GM12878 (cell line): ENCODE measurements around the gene FNDC3A. TPM values are rescaled to one million over a fixed set of nuclear protein-coding genes. Genes with fewer than 3 reads are reported as not detected.
"Not testable (repeated sequence)": the region's sequence is repeated elsewhere in the genome, so short reads cannot be mapped to it uniquely, and the experiment has no call there.

Experiments used
- ATAC-seq: fragments of 200-7000 bp; cut with Tn5 transposase; 3 replicates; pipeline ENCODE4 v1.9.1; 2020; ENCODE audit warnings: mild to moderate bottlenecking, moderate library complexity
- BruUV-seq: library from RNA; stranded (reverse); fragments of 400-500 nt; replicated peaks from 2 replicates; lab custom pipeline; 2021; lab: Mats Ljungman, UMichigan
- CTCF ChIA-PET: fragments of 300-600 bp; sonication (Branson Sonifier 250); formaldehyde crosslinking; extraction: SDS; loops from one replicate; lab custom pipeline; 2021; ENCODE audit warnings: inconsistent platforms; lab: Yijun Ruan, JAX
- POLR2A ChIA-PET: fragments of 350-600 bp; formaldehyde crosslinking; extraction: SDS; loops from one replicate; lab custom pipeline; 2021; ENCODE audit warnings: inconsistent platforms; lab: Charles Lee
- RAD21 ChIA-PET: fragments of 300-600 bp; sonication (Branson Sonifier 250); formaldehyde crosslinking; loops from one replicate; lab custom pipeline; 2023; ENCODE audit warnings: antibody characterized with exemption; ENCODE audit not compliant: unreplicated experiment; lab: Charles Lee
- SMC1A ChIA-PET: fragments of 300-600 bp; sonication (Branson Sonifier 250); formaldehyde crosslinking; loops from one replicate; lab custom pipeline; 2023; ENCODE audit not compliant: unreplicated experiment, uncharacterized antibody; lab: Charles Lee
- DNase-seq: peaks from one replicate; pipeline ENCODE4 v3.0.0-alpha.2; 2011; ENCODE audit warnings: low read depth, low spot score
- FAIRE-seq: peaks from 3 replicates; lab custom pipeline; 2011; peaks lifted over from hg19 to GRCh38; lab: Jason Lieb, UNC
- H2AFZ ChIP-seq: 2 replicates; pipeline ENCODE4 v1.6.0; 2011; ENCODE audit warnings: low read depth, low read length, control low read depth; ENCODE audit not compliant: control insufficient read depth
- H3K27ac ChIP-seq: 2 replicates; pipeline ENCODE4 v1.5.1; 2011; ENCODE audit warnings: control low read depth; ENCODE audit not compliant: control insufficient read depth, insufficient read depth
- H3K27me3 ChIP-seq, 2 experiments: replicated peaks in 1 of 2; 2 replicates each; pipeline versions ENCODE4 v1.6.0 to v1.6.1; 2011; ENCODE audit warnings: low read length in 1 of 2; ENCODE audit not compliant: control insufficient read depth in 2 of 2, insufficient read depth in 2 of 2
- H3K36me3 ChIP-seq, 2 experiments: 2 replicates each; pipeline ENCODE4 v1.5.1; 2011; ENCODE audit warnings: low read length in 1 of 2; ENCODE audit not compliant: control insufficient read depth in 2 of 2, insufficient read depth in 2 of 2
- H3K4me1 ChIP-seq: 2 replicates; pipeline ENCODE4 v1.6.1; 2011; ENCODE audit warnings: mild to moderate bottlenecking, low read length, moderate library complexity, mixed read lengths; ENCODE audit not compliant: control insufficient read depth, insufficient read depth
- H3K4me2 ChIP-seq: 2 replicates; pipeline ENCODE4 v1.6.0; 2011; ENCODE audit warnings: control low read depth; ENCODE audit not compliant: control insufficient read depth, insufficient read depth
- H3K4me3 ChIP-seq: fragments of 200-600 bp; sonication (generic); 2 replicates; pipeline ENCODE4 v1.5.1; 2016
- H3K79me2 ChIP-seq: 2 replicates; pipeline ENCODE4 v1.6.0; 2011; ENCODE audit warnings: low read length; ENCODE audit not compliant: control insufficient read depth, insufficient read depth
- H3K9ac ChIP-seq: 2 replicates; pipeline ENCODE4 v1.8.0; 2011; ENCODE audit warnings: low read length, control low read depth, mixed read lengths; ENCODE audit not compliant: control insufficient read depth, insufficient read depth
- H3K9me3 ChIP-seq: replicated peaks from 3 replicates; pipeline ENCODE4 v1.5.1; 2011; ENCODE audit warnings: mild to moderate bottlenecking, low read length; ENCODE audit not compliant: control insufficient read depth, insufficient read depth
- H4K20me1 ChIP-seq: 2 replicates; pipeline ENCODE4 v1.6.0; 2011; ENCODE audit not compliant: control insufficient read depth, insufficient read depth
- CBX5 ChIP-seq: sonication (generic); IDR thresholded peaks from 2 replicates; pipeline ENCODE4 v1.6.1; 2016; ENCODE audit warnings: low read depth, moderate library complexity, mild to moderate bottlenecking, inconsistent platforms
- SIN3A ChIP-seq: IDR thresholded peaks from 2 replicates; pipeline ENCODE4 v1.6.1; 2012; ENCODE audit warnings: low read depth, low read length, improper control_type of control experiment
- SIX5 ChIP-seq: IDR thresholded peaks from 2 replicates; pipeline ENCODE4 v1.6.1; 2011; ENCODE audit warnings: mild to moderate bottlenecking, low read depth, low read length, moderate library complexity; ENCODE audit not compliant: severe bottlenecking
- WGBS: methylation state at CpG from one replicate; pipeline ENCODE4 v1.1.6; 2016; ENCODE audit warnings: low lambda C conversion rate; ENCODE audit not compliant: insufficient replicate concordance, insufficient coverage; ENCODE audit errors: missing lambda C conversion rate; 5-methylcytosine and 5-hydroxymethylcytosine counted together
- in situ Hi-C: fragments of 300-500 bp; cut with MboI; formaldehyde crosslinking; loops from 9 replicates; pipeline ENCODE4 v1.14.3; 2018; ENCODE audit warnings: mixed read lengths
- intact Hi-C: fragments of 100-400 bp; cut with micrococcal nuclease; formaldehyde crosslinking; loops from one replicate; pipeline ENCODE4 v1.14.2; 2022; ENCODE audit not compliant: unreplicated experiment
- polyA plus RNA-seq, 11 experiments: library from polyadenylated mRNA; depleted of rRNA in 4 of 11; unstranded in 6 of 11; stranded (reverse) in 5 of 11; fragments of >200 nt; fragmentation: Nextera tagmentation in 4 of 11; fragmentation: Illumina TruSeq in 1 of 11; extraction: Ambion mirVana in 4 of 11; extraction: Trizol in 1 of 11; gene quantifications; 1 replicate in 1 of 11; 2 replicates in 10 of 11; pipeline versions ENCODE4 v1.2.1 to v1.2.3, GENCODE V29; 2011 to 2016; ENCODE audit warnings: inconsistent platforms in 2 of 11, missing spikeins in 2 of 11, low read depth in 1 of 11
- total RNA-seq, 4 experiments: library from RNA; depleted of rRNA in 3 of 4; stranded (reverse); fragments of >200 nt in 3 of 4; fragmentation: Illumina TruSeq in 1 of 4; extraction: Trizol in 1 of 4; gene quantifications; 2 replicates each; pipeline versions ENCODE4 v1.2.1 to v1.2.3, GENCODE V29; 2013 to 2021
- TF ChIP-seq, protein P1 (sequence below): IDR thresholded peaks from 2 replicates; pipeline ENCODE4 v1.6.1; 2011; ENCODE audit warnings: mild to moderate bottlenecking, low read depth, low read length, moderate library complexity; ENCODE audit not compliant: insufficient replicate concordance
- TF ChIP-seq, protein P2 (sequence below): fragments of 450-650 bp; formaldehyde crosslinking; IDR thresholded peaks from 2 replicates; pipeline ENCODE4 v1.5.0; 2022; ENCODE audit warnings: mild to moderate bottlenecking, missing genetic modification characterization

Gene FNDC3A
- total and polyA plus RNA-seq, 10 of the 15 experiments (the other 5 are each of a cell fraction or from before 2014, with no cell fraction given): 6.3 to 46.4 (median 22.8) TPM

DNA sequence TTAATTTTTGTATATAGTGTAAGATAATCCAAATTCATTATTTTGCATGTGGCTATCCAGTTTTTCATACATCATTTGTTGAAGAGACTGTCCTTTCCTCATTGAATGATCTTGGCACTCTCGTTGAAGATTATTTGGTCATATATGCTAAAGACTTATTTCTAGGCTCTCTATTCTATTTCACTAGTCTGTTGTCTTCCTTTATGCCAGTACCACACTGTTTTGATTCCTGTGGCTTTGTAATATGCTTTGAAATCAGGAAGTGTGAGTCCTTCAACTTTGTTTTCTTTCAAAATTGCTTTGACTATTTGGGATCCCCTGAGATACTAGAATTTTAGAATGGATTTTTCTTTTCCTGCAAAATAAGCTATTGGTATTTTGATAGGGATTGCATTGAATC, 24.5 kb downstream of the FNDC3A start:
- Histone ChIP-seq H3K9me3 (peaks cover 11% of the 10 kb centered on the region), H3K4me2 (no peak overlapping the region), H3K36me3 (peaks cover 0 to 3% of the 10 kb centered on the region in 2 experiments; a peak in 1 of 4 replicates), H3K4me3 (no peak overlapping the region), H3K79me2 (peaks cover 26% of the 10 kb centered on the region), H3K4me1 (no peaks in the 10 kb centered on the region), H2AFZ (no peak overlapping the region), H4K20me1 (no peaks in the 10 kb centered on the region), H3K27ac (no peak overlapping the region), H3K9ac (no peak overlapping the region), H3K27me3 (no peaks in the 10 kb centered on the region)
- ChIA-PET POLR2A (no interaction called here), CTCF (no interaction called here), RAD21 (no interaction called here), SMC1A (no interaction called here)
- BruUV-seq: no TSS peak
- ATAC-seq: no peak
- in situ Hi-C loops: no loop called here
- intact Hi-C loops: no loop called here
- FAIRE-seq: no peak
- no peak for DNase-seq
- TF ChIP-seq SIN3A (no peak), SIX5 (no peak), CBX5 (0 out of 2 replicates have a peak, but pooled peaks have one; percentile 31)
- TF ChIP-seq, protein P1, sequence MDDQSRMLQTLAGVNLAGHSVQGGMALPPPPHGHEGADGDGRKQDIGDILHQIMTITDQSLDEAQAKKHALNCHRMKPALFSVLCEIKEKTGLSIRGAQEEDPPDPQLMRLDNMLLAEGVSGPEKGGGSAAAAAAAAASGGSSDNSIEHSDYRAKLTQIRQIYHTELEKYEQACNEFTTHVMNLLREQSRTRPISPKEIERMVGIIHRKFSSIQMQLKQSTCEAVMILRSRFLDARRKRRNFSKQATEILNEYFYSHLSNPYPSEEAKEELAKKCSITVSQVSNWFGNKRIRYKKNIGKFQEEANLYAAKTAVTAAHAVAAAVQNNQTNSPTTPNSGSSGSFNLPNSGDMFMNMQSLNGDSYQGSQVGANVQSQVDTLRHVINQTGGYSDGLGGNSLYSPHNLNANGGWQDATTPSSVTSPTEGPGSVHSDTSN: no peak
- TF ChIP-seq, protein P2, sequence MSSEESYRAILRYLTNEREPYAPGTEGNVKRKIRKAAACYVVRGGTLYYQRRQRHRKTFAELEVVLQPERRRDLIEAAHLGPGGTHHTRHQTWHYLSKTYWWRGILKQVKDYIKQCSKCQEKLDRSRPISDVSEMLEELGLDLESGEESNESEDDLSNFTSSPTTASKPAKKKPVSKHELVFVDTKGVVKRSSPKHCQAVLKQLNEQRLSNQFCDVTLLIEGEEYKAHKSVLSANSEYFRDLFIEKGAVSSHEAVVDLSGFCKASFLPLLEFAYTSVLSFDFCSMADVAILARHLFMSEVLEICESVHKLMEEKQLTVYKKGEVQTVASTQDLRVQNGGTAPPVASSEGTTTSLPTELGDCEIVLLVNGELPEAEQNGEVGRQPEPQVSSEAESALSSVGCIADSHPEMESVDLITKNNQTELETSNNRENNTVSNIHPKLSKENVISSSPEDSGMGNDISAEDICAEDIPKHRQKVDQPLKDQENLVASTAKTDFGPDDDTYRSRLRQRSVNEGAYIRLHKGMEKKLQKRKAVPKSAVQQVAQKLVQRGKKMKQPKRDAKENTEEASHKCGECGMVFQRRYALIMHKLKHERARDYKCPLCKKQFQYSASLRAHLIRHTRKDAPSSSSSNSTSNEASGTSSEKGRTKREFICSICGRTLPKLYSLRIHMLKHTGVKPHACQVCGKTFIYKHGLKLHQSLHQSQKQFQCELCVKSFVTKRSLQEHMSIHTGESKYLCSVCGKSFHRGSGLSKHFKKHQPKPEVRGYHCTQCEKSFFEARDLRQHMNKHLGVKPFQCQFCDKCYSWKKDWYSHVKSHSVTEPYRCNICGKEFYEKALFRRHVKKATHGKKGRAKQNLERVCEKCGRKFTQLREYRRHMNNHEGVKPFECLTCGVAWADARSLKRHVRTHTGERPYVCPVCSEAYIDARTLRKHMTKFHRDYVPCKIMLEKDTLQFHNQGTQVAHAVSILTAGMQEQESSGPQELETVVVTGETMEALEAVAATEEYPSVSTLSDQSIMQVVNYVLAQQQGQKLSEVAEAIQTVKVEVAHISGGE (CRISPR knock-in tag): no peak
- WGBS: 100% methylated on average over 1 of the region's 1 CpG

DNA sequence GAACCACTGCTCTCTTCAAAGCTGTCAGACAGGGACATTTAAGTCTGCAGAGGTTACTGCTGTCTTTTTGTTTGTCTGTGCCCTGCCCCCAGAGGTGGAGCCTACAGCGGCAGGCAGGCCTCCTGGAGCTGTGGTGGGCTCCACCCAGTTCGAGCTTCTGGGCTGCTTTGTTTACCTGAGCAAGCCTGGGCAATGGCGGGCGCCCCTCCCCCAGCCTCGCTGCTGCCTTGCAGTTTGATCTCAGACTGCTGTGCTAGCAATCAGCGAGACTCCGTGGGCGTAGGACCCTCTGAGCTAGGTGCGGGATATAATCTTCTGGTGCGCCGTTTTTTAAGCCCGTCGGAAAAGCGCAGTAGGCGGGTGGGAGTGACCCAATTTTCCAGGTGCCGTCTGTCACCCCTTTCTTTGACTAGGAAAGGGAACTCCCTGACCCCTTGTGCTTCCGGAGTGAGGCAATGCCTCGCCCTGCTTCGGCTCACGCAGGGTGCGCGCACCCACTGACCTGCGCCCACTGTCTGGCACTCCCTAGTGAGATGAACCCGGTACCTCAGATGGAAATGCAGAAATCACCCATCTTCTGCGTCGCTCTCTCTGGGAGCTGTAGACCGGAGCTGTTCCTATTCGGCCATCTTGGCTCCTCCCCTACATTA, 43.4 kb downstream of the FNDC3A start:
- H3K4me3 ChIP-seq, DNase-seq, intact Hi-C loops, BruUV-seq, H4K20me1 ChIP-seq, H3K27ac ChIP-seq, H3K4me1 ChIP-seq, RAD21 ChIA-PET, SMC1A ChIA-PET, H3K9ac ChIP-seq, ATAC-seq, H3K4me2 ChIP-seq, H3K9me3 ChIP-seq, H2AFZ ChIP-seq, H3K27me3 ChIP-seq, FAIRE-seq, POLR2A ChIA-PET, H3K36me3 ChIP-seq, CTCF ChIA-PET, in situ Hi-C loops, H3K79me2 ChIP-seq: not testable (repeated sequence)
- 96% methylated on average over 24 of the region's 28 CpGs for WGBS
